ENCODE measurements around the gene SPANXN3.
"Not testable (repeated sequence)": the region's sequence is repeated elsewhere in the genome, so short reads cannot be mapped to it uniquely, and the experiment has no call there.

The SPANXN3 gene

GRCh38 chrX:143517375-143517774, at the start of gene SPANXN3:
SPANXN3 (minus strand) TSS chrX:143517475; CDS start chrX:143517391, 84 bp downstream.
- DNase-seq = not testable (repeated sequence)

- peak; percentile 6 for DNase-seq
Measured at GRCh38 chrX:143536176-143536575, 18.9 kb upstream of the SPANXN3 start.

GRCh38 chrX:143502196-143502595, 15.1 kb downstream of the SPANXN3 start:
- DNase-seq = not testable (repeated sequence)

GRCh38 chrX:143500751-143501150, 16.5 kb downstream of the SPANXN3 start:
- peak; percentile 91 for DNase-seq

- DNase-seq = no peak
Measured at GRCh38 chrX:143486105-143486504, 31.2 kb downstream of the SPANXN3 start.

GRCh38 chrX:143476751-143477150, 40.5 kb downstream of the SPANXN3 start:
- no peak for DNase-seq

- peak; percentile 88 for DNase-seq
Measured at GRCh38 chrX:143472347-143472938, 44.8 kb downstream of the SPANXN3 start.

- DNase-seq = peak; percentile 24
Measured at GRCh38 chrX:143466130-143466529, 51.1 kb downstream of the SPANXN3 start.

- no peak for DNase-seq
Measured at GRCh38 chrX:143462696-143463095, 54.6 kb downstream of the SPANXN3 start.

GRCh38 chrX:143461606-143462005, 55.7 kb downstream of the SPANXN3 start:
- DNase-seq = no peak
